Erythroblast (primary cell): ENCODE results near the gene PHF11.

Experiments
- GATA1 ChIP-seq: IDR thresholded peaks from 2 replicates; pipeline ENCODE4 v1.6.1; 2011; ENCODE audit warnings: low read depth, mild to moderate bottlenecking, control low read depth, low read length, moderate library complexity
- POLR2A ChIP-seq: IDR thresholded peaks from 2 replicates; pipeline ENCODE4 v1.6.1; 2011; ENCODE audit warnings: mild to moderate bottlenecking, low read length

DNA sequence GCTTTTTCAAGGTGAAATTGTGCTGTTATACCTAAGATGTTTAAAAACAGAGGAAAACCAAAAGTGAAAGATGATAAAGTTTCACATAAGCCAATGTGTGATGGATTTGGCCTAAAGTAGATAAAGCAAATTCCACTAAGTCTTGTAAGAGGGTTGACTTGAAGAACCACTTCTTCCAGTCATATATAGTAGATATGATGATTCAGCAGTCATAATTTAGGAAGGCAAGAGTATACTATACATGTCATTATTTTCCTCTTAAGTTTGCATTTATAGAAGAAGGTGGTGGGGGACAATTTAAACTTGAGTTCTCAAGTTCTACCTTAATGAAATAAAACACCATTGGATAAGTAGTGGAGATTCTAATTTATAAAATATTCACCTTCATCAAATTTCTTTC, 37.3 kb downstream of the PHF11 start:
- no peak for TF ChIP-seq POLR2A
- TF ChIP-seq GATA1, result no peak
